ENCODE measurements around the gene GPR137.

GPR137 gene

GRCh38 chr11:64331569-64332371 is 46.1 kb downstream of the GPR137 start:
- TF ChIP-seq CTCF (IDR thresholded peaks at IDR 0.05; ENCODE audit: low read depth, low read length): peak; percentile 77
- H3K4me3 ChIP-seq (ENCODE audit: low read depth, low read length): no peak overlapping the region

- no peak for TF ChIP-seq CTCF (IDR thresholded peaks at IDR 0.05; ENCODE audit: low read depth, low read length)
- H3K4me3 ChIP-seq (ENCODE audit: low read depth, low read length): no peak overlapping the region
Measured at GRCh38 chr11:64333556-64333955, 47.9 kb downstream of the GPR137 start.

DNA sequence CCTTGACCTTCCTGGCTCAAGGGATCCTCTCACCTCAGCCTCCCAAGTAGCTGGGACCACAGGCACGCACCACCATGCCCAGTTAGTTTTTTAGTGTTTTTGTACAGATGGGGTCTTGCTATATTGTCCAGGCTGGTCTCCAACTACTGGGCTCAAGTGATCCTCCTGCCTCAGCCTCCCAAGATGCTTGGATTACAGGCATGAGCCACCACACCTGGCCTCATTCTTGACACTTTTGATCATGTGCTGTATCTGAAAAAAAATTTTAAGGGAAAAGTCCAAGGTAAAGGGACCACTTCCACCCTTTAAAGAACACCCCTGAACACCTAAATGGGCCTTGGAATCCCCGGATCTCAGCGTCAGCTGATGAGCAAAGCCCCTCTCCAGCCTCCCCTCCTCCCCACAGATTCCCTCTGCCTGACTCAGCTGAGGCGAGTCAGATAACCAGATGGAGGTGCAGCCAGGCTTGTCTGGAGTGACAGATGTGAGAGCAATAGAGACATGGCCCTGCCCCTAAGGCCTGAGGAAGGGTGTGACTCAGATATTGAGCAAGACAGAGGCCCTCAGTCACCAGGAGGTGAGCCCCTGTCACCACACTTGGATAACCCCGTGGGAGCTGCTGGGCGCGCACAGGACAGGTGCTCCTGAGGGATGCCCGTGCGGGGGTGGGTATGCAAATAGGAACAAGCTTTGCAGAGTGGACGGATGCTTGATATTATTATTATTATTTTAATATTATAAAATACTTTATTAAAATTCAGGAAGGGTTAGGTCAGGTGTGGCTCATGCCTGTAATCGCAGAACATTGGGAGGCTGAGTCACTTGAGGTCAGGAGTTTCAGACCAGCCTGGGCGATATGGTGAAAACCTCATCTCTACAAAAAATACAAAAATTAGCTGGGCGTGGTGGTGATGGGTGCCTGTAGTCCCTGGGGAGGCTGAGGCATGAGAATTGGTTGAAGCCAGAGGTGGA is 49.4 kb downstream of the GPR137 start:
- TF ChIP-seq CTCF (IDR thresholded peaks at IDR 0.05; ENCODE audit: low read depth, low read length): no peak
- H3K4me3 ChIP-seq (ENCODE audit: low read depth, low read length): no peak overlapping the region

GRCh38 chr11:64337538-64338249 is 52.0 kb downstream of the GPR137 start:
- TF ChIP-seq CTCF (IDR thresholded peaks at IDR 0.05; ENCODE audit: low read depth, low read length): no peak
- no peak overlapping the region for H3K4me3 ChIP-seq (ENCODE audit: low read depth, low read length)

DNA sequence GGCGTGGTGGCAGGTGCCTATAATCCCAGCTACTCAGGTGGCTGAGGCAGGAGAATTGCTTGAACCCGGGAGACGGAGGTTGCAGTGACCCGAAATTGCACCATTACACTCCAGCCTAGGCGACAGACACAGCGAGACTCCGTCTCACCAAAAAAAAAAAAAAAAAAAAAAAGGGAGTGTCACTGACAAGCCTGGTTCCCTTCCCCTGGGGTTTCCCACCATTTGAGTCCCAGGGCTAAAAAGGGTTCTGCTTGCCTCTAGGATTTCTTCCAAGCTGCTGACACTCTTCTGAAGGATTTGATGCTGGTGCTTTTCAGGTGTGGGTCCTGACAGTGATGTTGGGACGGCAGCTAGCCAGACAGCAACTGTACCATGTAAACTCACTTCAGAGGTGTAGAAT is 53.1 kb downstream of the GPR137 start:
- no peak for TF ChIP-seq CTCF (IDR thresholded peaks at IDR 0.05; ENCODE audit: low read depth, low read length)
- no peak overlapping the region for H3K4me3 ChIP-seq (ENCODE audit: low read depth, low read length)
